GM10248 (cell line): Measurements from ENCODE around the gene NCLN.
"Not testable (repeated sequence)": the region's sequence is repeated elsewhere in the genome, so short reads cannot be mapped to it uniquely, and the experiment has no call there.

ENCODE experiments used
- CTCF ChIA-PET: fragments of 300-600 bp; sonication (Branson Sonifier 250); formaldehyde crosslinking; extraction: SDS; loops from one replicate; lab custom pipeline; 2021; ENCODE audit warnings: antibody characterized with exemption; lab: Yijun Ruan, JAX
- POLR2A ChIA-PET: fragments of 350-650 bp; sonication (Branson Sonifier 250); formaldehyde crosslinking; extraction: SDS; loops from one replicate; lab custom pipeline; 2020; ENCODE audit warnings: antibody characterized with exemption; lab: Yijun Ruan, JAX
- DNase-seq: peaks from one replicate; pipeline ENCODE4 v3.0.0; 2012; ENCODE audit errors: extremely low spot score
- CTCF ChIP-seq: IDR thresholded peaks from 2 replicates; pipeline ENCODE4 v1.5.1; 2012; ENCODE audit warnings: mild to moderate bottlenecking, low read depth; ENCODE audit errors: extremely low read depth, missing control alignments, control extremely low read depth

NCLN gene

GRCh38 chr19:3233831-3234230 lies 48.1 kb downstream of the NCLN start:
- CTCF ChIA-PET = interaction anchor here (1.4 kb wide), 1 partner anchor 23 kb away, joined by 3 read pairs; no protein-coding TSS in a partner anchor
- DNase-seq = no peak
- no peak for TF ChIP-seq CTCF
- POLR2A ChIA-PET = no interaction called here

GRCh38 chr19:3234800-3235199 lies 49.1 kb downstream of the NCLN start:
- CTCF ChIA-PET = interaction anchor here (0.6 kb wide), 1 partner anchor 131 kb away, joined by 3 read pairs; no protein-coding TSS in a partner anchor
- peak; percentile 46 for TF ChIP-seq CTCF
- no peak for DNase-seq
- POLR2A ChIA-PET = no interaction called here

- CTCF ChIA-PET, POLR2A ChIA-PET, DNase-seq: not testable (repeated sequence)
These were observed 49.9 kb downstream of the NCLN start for GRCh38 chr19:3235604-3236003.

- DNase-seq = no peak
- CTCF ChIA-PET = interaction anchor here (2.3 kb wide), 1 partner anchor 12 kb away, joined by 6 read pairs; the partner anchor contains the start of gene CELF5
- no peak for TF ChIP-seq CTCF
- POLR2A ChIA-PET = no interaction called here
These were observed 50.5 kb downstream of the NCLN start for GRCh38 chr19:3236272-3236671.

GRCh38 chr19:3238066-3238561 lies 52.4 kb downstream of the NCLN start:
- TF ChIP-seq CTCF = no peak
- CTCF ChIA-PET = interaction anchor here (1.0 to 2.3 kb wide), 3 partner anchors 11 to 14 kb away, joined by 3 to 6 read pairs (median 6); partner anchors contain the start of gene CELF5
- POLR2A ChIA-PET = no interaction called here
- no peak for DNase-seq

- ChIA-PET POLR2A (no interaction called here), CTCF (interaction anchor here (0.7 to 1.7 kb wide), 4 partner anchors 9 to 65 kb away, joined by 3 to 6 read pairs (median 3); no protein-coding TSS in a partner anchor)
- TF ChIP-seq CTCF = no peak
- DNase-seq = no peak
These were observed 53.6 kb downstream of the NCLN start for GRCh38 chr19:3239367-3239766.

GRCh38 chr19:3243819-3244700 lies 58.3 kb downstream of the NCLN start:
- POLR2A ChIA-PET = no interaction called here
- no peak for DNase-seq
- CTCF ChIA-PET = no interaction called here
- no peak for TF ChIP-seq CTCF
